ENCODE results near the gene EIF3F. TPM values are rescaled to one million over a fixed set of nuclear protein-coding genes. Genes with fewer than 3 reads are reported as not detected.

The EIF3F gene
- polyA plus RNA-seq, 2 of the 4 experiments (the other 2 are of a cell fraction), result 119 to 293 TPM

- no peak for TF ChIP-seq FOSB (CRISPR knock-in tag; IDR thresholded peaks at IDR 0.05)
Observed at GRCh38 chr11:8002676-8003075, 15.5 kb downstream of the EIF3F start (continued).

DNA sequence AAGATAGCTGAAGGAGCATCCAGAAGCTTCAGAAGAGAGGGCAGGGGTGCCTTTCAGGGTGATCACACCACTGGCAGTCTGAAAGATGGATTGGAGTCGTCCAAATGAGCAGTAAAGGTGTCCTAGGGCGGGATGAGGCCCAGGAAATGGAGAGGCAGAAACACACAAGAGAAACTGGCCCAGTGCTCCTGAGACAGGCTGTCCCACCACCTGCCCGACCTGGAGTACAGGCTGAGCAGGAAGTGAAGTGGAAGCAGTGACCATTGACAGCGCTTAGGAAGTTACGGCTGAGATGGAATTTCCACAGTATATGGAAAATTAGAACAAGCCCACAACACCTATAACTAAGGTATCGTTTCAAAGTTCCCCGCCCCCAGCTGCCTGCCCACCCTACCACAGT, 16.1 kb downstream of the EIF3F start:
- no peak overlapping the region for H3K27ac ChIP-seq
- H3K4me2 ChIP-seq, result no peak overlapping the region
- TF ChIP-seq ZC3H11A (IDR thresholded peaks at IDR 0.05), result no peak
- TF ChIP-seq JUNB (IDR thresholded peaks at IDR 0.05), result no peak
- TF ChIP-seq JUN (IDR thresholded peaks at IDR 0.05), result no peak
- TF ChIP-seq MYC (IDR thresholded peaks at IDR 0.05; ENCODE audit: borderline replicate concordance, low read length), result no peak
- TF ChIP-seq POLR2AphosphoS2 (conservative IDR thresholded peaks at IDR 0.05; ENCODE audit: low read length), result no peak
- no peak for TF ChIP-seq PHF8 (IDR thresholded peaks at IDR 0.05; ENCODE audit: borderline replicate concordance, low read depth)
- no peak for TF ChIP-seq HOXB13 (CRISPR knock-in tag; IDR thresholded peaks at IDR 0.05; ENCODE audit: low read depth)
- no peak for TF ChIP-seq RAD21 (conservative IDR thresholded peaks at IDR 0.05 in 1 of 2, IDR thresholded peaks at IDR 0.05 in 1 of 2)
- TF ChIP-seq SREBF2 (IDR thresholded peaks at IDR 0.05), result no peak
- ATAC-seq (peak in 1 of 2 experiments; percentile 20; a peak in 1 of 6 replicates), DNase-seq (ENCODE audit: low read depth in 1 of 2, low spot score in 1 of 2) (no peak), FAIRE-seq (no peak)
- H3K9me3 ChIP-seq, result no peaks in the 10 kb centered on the region
- POLR2A ChIA-PET, result no interaction called here
- CTCF ChIA-PET, result interaction anchor here (1.2 to 15.1 kb wide), 6 partner anchors 11 to 92 kb away, joined by 5 to 626 read pairs (median 10); partner anchors contain the start of gene EIF3F
- no peaks in the 10 kb centered on the region for H3K4me1 ChIP-seq
- H3K4me3 ChIP-seq, result no peak overlapping the region
- 81% methylated on average over 7 of the region's 7 CpGs for WGBS (ENCODE audit: missing lambda C conversion rate)

- WGBS (ENCODE audit: missing lambda C conversion rate), result 43% methylated on average over 2 of the region's 2 CpGs
- CTCF ChIA-PET, result interaction anchor here (2.1 to 15.1 kb wide), 5 partner anchors 15 to 91 kb away, joined by 5 to 626 read pairs (median 103); partner anchors contain the start of gene EIF3F
- Histone ChIP-seq H3K4me2 (no peak overlapping the region), H3K9me3 (no peaks in the 10 kb centered on the region), H3K4me1 (no peaks in the 10 kb centered on the region), H3K4me3 (no peak overlapping the region), H3K27ac (no peak overlapping the region)
- POLR2A ChIA-PET, result no interaction called here
- no peak for TF ChIP-seq EHMT2 (IDR thresholded peaks at IDR 0.05; ENCODE audit: low read depth)
- ATAC-seq (no peak), FAIRE-seq (no peak), DNase-seq (ENCODE audit: low read depth in 1 of 2, low spot score in 1 of 2) (no peak)
Observed at GRCh38 chr11:8004008-8004407, 16.9 kb downstream of the EIF3F start.

DNA sequence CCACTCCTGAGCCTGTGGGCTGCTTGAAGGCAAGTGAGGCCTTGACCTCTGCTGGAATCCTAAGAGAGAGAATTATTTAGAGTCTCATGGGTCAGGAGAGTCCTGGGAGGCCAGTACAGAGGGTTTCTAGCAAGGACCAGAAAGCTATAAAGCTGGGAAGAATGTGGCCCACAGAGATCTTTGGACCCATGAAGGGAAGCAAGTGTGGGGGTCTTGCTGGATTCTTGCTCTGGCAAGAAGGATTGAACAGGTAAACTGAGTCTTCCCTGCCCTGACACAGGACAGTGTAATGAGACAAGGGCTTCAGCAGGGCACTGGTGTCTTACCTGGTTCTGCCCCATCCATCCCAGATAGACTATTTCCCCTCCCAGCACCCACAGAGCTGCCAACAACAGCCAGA, 18.4 kb downstream of the EIF3F start:
- no peak for TF ChIP-seq ESRRA (IDR thresholded peaks at IDR 0.05; ENCODE audit: borderline replicate concordance, low read length)
- TF ChIP-seq TP53 (CRISPR knock-in tag; IDR thresholded peaks at IDR 0.05), result no peak
- TF ChIP-seq EP300 (IDR thresholded peaks at IDR 0.05), result no peak
- TF ChIP-seq POLR2A (IDR thresholded peaks at IDR 0.05; ENCODE audit: low read length), result no peak
- no peak for TF ChIP-seq E2F6 (IDR thresholded peaks at IDR 0.05; ENCODE audit: borderline replicate concordance, low read depth)
- TF ChIP-seq GATA3 (IDR thresholded peaks at IDR 0.05; ENCODE audit: borderline replicate concordance), result no peak
- no peak for TF ChIP-seq MYC (IDR thresholded peaks at IDR 0.05; ENCODE audit: borderline replicate concordance, low read length)
- no peak for TF ChIP-seq BHLHE40 (IDR thresholded peaks at IDR 0.05; ENCODE audit: low read depth, low read length)
- TF ChIP-seq FOSL2 (IDR thresholded peaks at IDR 0.05), result no peak
- TF ChIP-seq FOSL2 (CRISPR knock-in tag; IDR thresholded peaks at IDR 0.05), result no peak
- FAIRE-seq (no peak), DNase-seq (ENCODE audit: low read depth in 1 of 2, low spot score in 1 of 2) (no peak), ATAC-seq (peak; percentile 15 to 32; a peak in 3 of 6 replicates)
- Histone ChIP-seq H3K9me3 (no peaks in the 10 kb centered on the region), H3K27ac (no peak overlapping the region), H3K4me2 (no peak overlapping the region), H3K4me1 (no peaks in the 10 kb centered on the region), H3K4me3 (no peak overlapping the region)
- POLR2A ChIA-PET, result interaction anchor here (1.4 kb wide), 1 partner anchor 94 kb away, joined by 5 read pairs; no protein-coding TSS in a partner anchor
- CTCF ChIA-PET, result interaction anchor here (1.0 to 15.1 kb wide), 28 partner anchors 7 to 908 kb away, joined by 3 to 626 read pairs (median 8); no protein-coding TSS in a partner anchor

Data from A549 (cell line).